Esophagus squamous epithelium (tissue), 5 donors: ENCODE results near the gene HTR1D. TPM values are rescaled to one million over a fixed set of nuclear protein-coding genes. Genes with fewer than 3 reads are reported as not detected.
"Not testable (repeated sequence)": the region's sequence is repeated elsewhere in the genome, so short reads cannot be mapped to it uniquely, and the experiment has no call there.

Experiments
- DNase-seq: peaks from one replicate; lab custom pipeline; 2025; lab: John Stamatoyannopoulos, UW
- H3K27ac ChIP-seq, 4 donors: fragments of 200-600 bp; sonication (generic); one replicate each; pipeline ENCODE4 v1.5.1; 2016 to 2019; ENCODE audit warnings: mild to moderate bottlenecking in 1 of 4
- H3K27me3 ChIP-seq, 4 donors: fragments of 200-600 bp; sonication (generic); 1 replicate in 3 of 4; 2 replicates in 1 of 4; pipeline versions ENCODE4 v1.5.1 to v1.6.0; 2017 to 2021; ENCODE audit warnings: antibody characterized with exemption in 1 of 4
- H3K36me3 ChIP-seq, 3 donors: fragments of 200-600 bp; sonication (generic); one replicate each; pipeline ENCODE4 v1.5.1; 2016 to 2019
- H3K4me1 ChIP-seq, 3 donors: fragments of 200-600 bp; sonication (generic); one replicate each; pipeline ENCODE4 v1.5.1; 2017 to 2019
- H3K4me3 ChIP-seq, 4 donors: fragments of 200-600 bp; sonication (generic); 1 replicate in 3 of 4; 2 replicates in 1 of 4; pipeline ENCODE4 v1.5.1; 2016 to 2019; ENCODE audit warnings: mild to moderate bottlenecking in 2 of 4, moderate library complexity in 1 of 4
- H3K9me3 ChIP-seq, 3 donors: fragments of 200-600 bp; sonication (generic); one replicate each; pipeline ENCODE4 v1.5.1; 2016 to 2019
- POLR2A ChIP-seq, 4 donors: fragments of 450-650 bp; IDR thresholded peaks; one replicate each; pipeline ENCODE4 v1.6.1; 2017; ENCODE audit warnings: antibody characterized with exemption in 4 of 4, mild to moderate bottlenecking in 4 of 4, moderate library complexity in 3 of 4
- WGBS, 2 donors: methylation state at CpG; one replicate each; pipeline ENCODE4 v1.1.5; 2018; 5-methylcytosine and 5-hydroxymethylcytosine counted together
- intact Hi-C: fragments of 100-400 bp; cut with DNase I; formaldehyde crosslinking; loops from one replicate; pipeline ENCODE4 v1.15.0; 2022
- total RNA-seq, 4 donors: library from RNA; depleted of rRNA; stranded (reverse); fragments of >200 nt; gene quantifications; one replicate each; pipeline ENCODE4 v1.1.0, GENCODE V29; 2016
- TF ChIP-seq, protein P1 (sequence below), 6 experiments: fragments of 450-650 bp in 4 of 6; fragments of 200-600 bp in 2 of 6; sonication (generic) in 2 of 6; IDR thresholded peaks; one replicate each; pipeline ENCODE4 v1.5.1; 2016 to 2019; ENCODE audit warnings: antibody characterized with exemption in 6 of 6, mild to moderate bottlenecking in 4 of 6, moderate library complexity in 4 of 6
- donor health status: DM: yes; HTN: yes; CAD: no.

The HTR1D gene
- total RNA-seq, 4 donors from 2014 or later, result not detected

DNA sequence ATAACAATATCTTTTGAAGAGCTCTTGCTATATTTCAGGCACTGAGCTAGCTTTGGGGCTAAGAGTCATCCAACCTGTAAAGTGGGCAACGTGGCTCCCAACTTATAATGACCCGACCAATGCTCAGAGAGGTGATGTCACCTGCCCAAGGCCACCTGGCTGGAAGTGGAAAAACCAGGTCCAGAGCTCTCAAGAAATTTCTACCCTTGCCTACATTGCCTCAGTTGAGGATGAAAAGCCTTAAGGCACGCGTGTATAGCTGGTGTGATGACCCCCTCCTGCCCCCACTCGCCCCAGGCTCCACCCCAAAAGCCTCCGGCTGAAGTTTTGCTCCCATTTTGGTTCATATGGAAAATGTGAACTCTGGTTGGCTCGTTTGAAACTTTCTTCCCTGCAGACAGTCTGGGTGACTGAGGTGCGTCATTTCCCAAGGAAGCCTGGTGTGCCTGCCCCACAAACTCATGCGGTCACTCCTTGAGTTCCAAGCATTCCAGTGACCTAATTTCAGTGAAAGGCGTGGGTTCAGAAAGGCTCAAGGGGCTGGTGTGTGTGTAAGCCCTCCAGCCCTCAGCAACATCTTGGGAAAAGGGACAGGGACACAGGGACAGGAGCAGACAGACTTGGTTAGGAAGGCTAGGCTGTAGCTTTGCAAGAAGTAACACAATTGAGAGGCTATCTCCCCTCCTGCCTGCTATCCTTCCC is 20.5 kb downstream of the HTR1D start:
- Histone ChIP-seq H3K4me3 (no peak overlapping the region), H3K27me3 (peaks cover 0 to 32% (median 0%) of the 10 kb centered on the region in 4 donors), H3K4me1 (no peaks in the 10 kb centered on the region), H3K9me3 (no peaks in the 10 kb centered on the region), H3K27ac (no peak overlapping the region), H3K36me3 (no peaks in the 10 kb centered on the region)
- 63 to 71% methylated on average over 5 to 9 of the region's 10 CpGs for WGBS, 2 donors
- TF ChIP-seq, protein P1, sequence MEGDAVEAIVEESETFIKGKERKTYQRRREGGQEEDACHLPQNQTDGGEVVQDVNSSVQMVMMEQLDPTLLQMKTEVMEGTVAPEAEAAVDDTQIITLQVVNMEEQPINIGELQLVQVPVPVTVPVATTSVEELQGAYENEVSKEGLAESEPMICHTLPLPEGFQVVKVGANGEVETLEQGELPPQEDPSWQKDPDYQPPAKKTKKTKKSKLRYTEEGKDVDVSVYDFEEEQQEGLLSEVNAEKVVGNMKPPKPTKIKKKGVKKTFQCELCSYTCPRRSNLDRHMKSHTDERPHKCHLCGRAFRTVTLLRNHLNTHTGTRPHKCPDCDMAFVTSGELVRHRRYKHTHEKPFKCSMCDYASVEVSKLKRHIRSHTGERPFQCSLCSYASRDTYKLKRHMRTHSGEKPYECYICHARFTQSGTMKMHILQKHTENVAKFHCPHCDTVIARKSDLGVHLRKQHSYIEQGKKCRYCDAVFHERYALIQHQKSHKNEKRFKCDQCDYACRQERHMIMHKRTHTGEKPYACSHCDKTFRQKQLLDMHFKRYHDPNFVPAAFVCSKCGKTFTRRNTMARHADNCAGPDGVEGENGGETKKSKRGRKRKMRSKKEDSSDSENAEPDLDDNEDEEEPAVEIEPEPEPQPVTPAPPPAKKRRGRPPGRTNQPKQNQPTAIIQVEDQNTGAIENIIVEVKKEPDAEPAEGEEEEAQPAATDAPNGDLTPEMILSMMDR (IDR thresholded peaks at IDR 0.05), result no peak
- no peak for TF ChIP-seq POLR2A (IDR thresholded peaks at IDR 0.05)
- no peak for DNase-seq
- intact Hi-C loops, result no loop called here

DNA sequence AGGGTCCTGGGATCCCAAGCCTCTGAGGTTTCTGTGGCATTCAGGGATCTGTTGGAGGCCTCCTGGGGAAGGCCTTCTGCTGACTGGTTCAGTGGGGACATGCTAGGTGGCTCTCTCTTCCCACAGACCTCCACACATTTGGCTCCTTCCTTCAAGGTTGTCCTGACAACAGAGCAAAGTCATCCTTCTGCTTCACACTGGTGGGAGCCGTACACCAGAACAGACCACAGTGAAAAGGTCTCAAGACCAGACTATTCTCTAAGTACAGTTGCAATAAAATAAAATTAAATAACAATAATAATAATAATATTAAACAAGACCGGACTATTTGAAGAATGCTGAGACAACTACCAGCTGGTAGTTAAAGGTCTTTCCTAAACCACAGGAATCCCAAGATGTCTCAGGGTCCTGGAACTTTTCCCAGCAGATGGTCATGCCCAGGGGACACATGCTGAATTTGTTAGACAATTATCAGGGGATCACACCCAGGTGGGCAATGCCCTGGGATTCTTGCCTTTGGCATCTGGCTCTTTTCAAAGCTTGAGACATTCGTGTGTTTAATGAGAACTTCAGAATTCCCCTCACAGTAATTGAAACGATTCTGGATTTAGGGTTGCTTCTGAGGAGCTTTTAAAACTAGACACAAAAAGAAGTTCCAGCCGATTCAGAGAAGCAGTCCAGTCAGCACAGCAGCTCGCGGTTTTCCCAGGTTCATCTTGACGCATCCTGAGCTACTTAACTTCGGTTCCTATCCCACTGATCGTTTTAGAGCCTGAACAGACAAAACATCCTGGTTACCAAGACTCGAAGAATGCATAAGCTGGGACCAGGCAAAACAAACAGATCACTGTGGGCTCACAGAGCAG is 22.9 kb downstream of the HTR1D start:
- no peak for DNase-seq
- Histone ChIP-seq H3K4me1 (no peaks in the 10 kb centered on the region), H3K4me3 (no peak overlapping the region), H3K9me3 (no peaks in the 10 kb centered on the region), H3K27ac (no peak overlapping the region), H3K27me3 (peaks cover 0 to 15% (median 0%) of the 10 kb centered on the region in 4 donors), H3K36me3 (no peaks in the 10 kb centered on the region)
- TF ChIP-seq, protein P1 (IDR thresholded peaks at IDR 0.05), result no peak
- TF ChIP-seq POLR2A (IDR thresholded peaks at IDR 0.05), result no peak
- intact Hi-C loops, result no loop called here
- 52 to 60% methylated on average over 11 of the region's 11 CpGs for WGBS, 2 donors

DNA sequence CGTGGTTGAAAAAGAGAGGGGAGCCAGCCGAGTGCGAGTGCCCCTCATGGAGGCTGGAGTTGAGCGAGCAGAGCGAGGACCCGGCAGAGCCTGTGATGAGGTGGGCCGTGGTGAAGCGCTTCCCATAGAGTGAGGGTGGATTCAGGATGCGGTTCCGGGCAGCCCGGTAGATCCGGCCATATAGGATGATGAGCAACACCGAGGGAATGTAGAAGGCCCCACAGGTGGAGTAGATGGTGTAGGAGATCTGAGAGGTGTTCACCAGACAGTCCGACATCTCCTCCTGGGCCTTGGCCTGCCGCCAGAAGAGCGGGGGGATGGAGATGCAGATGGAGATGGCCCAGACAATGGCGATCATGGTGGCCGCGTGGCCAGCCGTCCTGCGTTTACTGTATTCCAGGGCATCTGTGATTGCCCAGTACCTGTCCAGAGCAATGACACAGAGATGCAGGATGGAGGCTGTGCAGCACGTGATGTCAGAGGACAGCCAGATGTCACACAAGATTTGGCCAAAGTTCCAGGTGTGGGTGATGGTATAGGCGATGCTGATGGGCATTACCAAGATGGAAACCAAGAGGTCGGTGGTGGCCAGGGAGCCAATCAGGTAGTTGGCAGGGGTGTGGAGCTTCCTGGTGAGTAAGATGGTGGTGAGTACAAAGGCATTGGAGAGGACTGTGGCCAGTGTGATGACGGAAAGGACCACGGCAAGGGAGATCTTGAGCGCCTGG is 23.7 kb downstream of the HTR1D start:
- TF ChIP-seq, protein P1 (IDR thresholded peaks at IDR 0.05), result no peak
- TF ChIP-seq POLR2A (IDR thresholded peaks at IDR 0.05), result no peak
- peaks cover 0 to 15% (median 0%) of the 10 kb centered on the region in 4 donors for H3K27me3 ChIP-seq
- H3K4me3 ChIP-seq, result no peak overlapping the region
- no peaks in the 10 kb centered on the region for H3K4me1 ChIP-seq
- 90 to 92% methylated on average over 24 to 26 of the region's 27 CpGs for WGBS, 2 donors
- H3K27ac ChIP-seq, result no peak overlapping the region
- intact Hi-C loops, result no loop called here
- H3K9me3 ChIP-seq, result no peaks in the 10 kb centered on the region
- no peaks in the 10 kb centered on the region for H3K36me3 ChIP-seq
- DNase-seq, result no peak

DNA sequence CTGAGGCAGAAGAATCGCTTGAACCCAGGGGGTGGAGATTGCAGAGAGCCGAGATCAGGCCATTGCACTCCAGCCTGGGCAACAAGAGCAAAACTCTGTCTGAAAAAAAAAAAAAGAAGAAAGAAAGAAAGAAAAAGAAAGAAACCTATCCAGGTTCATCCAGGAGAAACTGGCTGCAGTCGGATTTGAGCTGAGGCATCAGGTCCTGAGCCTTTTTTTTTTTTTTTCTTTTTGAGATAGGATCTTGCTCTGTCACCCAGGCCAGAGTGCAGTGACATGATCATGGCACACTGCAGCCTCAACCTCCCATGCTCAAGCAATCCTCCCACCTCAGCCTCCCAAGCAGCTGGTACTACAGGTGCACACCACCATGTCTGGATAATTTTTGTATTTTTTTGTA is 26.1 kb downstream of the HTR1D start:
- Histone ChIP-seq H3K27me3 (peaks cover 0 to 9% (median 0%) of the 10 kb centered on the region in 4 donors), H3K36me3 (no peaks in the 10 kb centered on the region), H3K4me3 (no peak overlapping the region), H3K27ac (no peak overlapping the region), H3K4me1 (no peaks in the 10 kb centered on the region), H3K9me3 (no peaks in the 10 kb centered on the region)
- WGBS, 2 donors, result 80 to 95% methylated on average over 3 of the region's 3 CpGs
- intact Hi-C loops, result no loop called here
- TF ChIP-seq, protein P1 (IDR thresholded peaks at IDR 0.05), result no peak
- no peak for TF ChIP-seq POLR2A (IDR thresholded peaks at IDR 0.05)
- no peak for DNase-seq

DNA sequence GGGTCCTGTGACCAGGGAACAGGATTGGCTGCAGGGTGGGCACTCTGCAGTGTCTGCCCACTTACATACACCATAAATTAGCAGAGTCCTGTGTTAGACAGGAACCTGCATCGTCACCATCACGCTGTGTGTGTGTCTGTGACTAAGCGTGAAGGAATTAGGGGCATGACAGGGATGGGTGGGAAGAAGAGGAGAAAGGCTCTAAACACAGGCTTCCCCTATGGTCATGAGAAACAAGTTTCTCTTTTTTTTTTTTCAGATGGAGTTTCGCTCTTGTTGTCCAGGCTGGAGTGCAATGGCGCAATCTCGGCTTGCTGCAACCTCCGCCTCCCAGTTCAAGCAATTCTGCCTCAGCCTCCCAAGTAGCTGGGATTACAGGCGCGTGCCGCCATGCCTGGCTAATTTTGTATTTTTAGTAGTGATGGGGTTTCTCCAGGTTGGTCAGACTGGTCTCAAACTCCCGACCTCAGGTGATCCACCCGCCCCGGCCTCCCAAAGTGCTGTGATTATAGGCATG is 28.3 kb downstream of the HTR1D start:
- not testable (repeated sequence) for DNase-seq, H3K27me3 ChIP-seq, H3K4me3 ChIP-seq, H3K36me3 ChIP-seq, H3K9me3 ChIP-seq, H3K27ac ChIP-seq, H3K4me1 ChIP-seq
- intact Hi-C loops, result loop anchor here (5.0 to 10.0 kb wide), 2 partner anchors 92 to 214 kb away; partner anchors contain the start of gene LACTBL1
- WGBS, 2 donors, result 82% methylated on average over 8 to 13 of the region's 13 CpGs
